ENCODE measurements around the gene TNFSF9.

Gene TNFSF9

GRCh38 chr19:6570764-6571163, 39.9 kb downstream of the TNFSF9 start:
- no peak for TF ChIP-seq SIN3A (IDR thresholded peaks at IDR 0.05; ENCODE audit: borderline replicate concordance, insufficient read depth, low read length)
- no peak for TF ChIP-seq TAF1 (IDR thresholded peaks at IDR 0.05; ENCODE audit: borderline replicate concordance, insufficient read depth, low read length)
- TF ChIP-seq REST (IDR thresholded peaks at IDR 0.05; ENCODE audit: insufficient read depth in 1 of 2, low read depth in 2 of 2, low read length in 2 of 2), result peak in 1 of 2 experiments; percentile 50; a peak in 1 of 4 replicates
- no peak for TF ChIP-seq FOXP2 (optimal IDR thresholded peaks at IDR 0.05; ENCODE audit: borderline replicate concordance, extremely low read depth, extremely low read length, insufficient read depth)

DNA sequence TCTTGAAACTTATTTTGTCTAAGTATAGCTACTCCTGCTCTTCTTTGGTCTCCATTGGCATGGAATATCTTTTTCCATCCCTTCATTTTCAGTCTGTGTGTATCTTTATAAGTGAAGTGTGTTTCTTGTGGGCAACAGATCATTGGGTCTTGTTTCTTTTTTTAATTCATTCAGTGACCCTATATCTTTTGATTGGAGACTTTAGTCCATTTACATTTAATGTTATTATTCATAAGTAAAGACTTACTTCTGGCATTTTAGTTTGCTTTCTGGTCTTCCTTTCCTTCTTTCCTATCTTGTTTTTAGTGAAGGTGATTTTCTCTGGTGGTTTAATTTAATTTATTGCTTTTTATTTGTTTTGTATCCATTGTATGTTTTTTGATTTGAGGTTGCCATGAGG, 40.3 kb downstream of the TNFSF9 start:
- TF ChIP-seq POLR2AphosphoS5 (IDR thresholded peaks at IDR 0.05; ENCODE audit: low read depth, low read length), result no peak

DNA sequence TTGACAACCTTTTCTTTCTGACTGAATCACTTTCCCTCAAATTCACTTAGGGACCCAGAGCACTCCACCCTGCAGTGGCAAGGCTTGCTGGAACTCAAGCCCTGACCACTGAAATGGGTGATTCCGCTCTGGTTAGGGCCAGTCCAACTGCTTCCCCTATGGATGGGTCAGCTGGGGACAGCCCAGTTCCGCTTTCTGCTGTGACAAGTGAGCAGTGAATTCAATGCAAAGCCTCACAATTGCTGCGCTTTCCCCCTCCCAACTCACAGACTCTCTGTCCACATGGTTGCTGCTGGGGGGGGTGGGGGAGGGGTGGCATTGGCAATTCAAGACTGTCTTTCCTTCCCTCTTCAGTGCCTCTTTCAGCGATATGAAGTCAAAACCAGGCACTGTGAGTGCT, 41.4 kb downstream of the TNFSF9 start:
- TF ChIP-seq POLR2AphosphoS5 (IDR thresholded peaks at IDR 0.05; ENCODE audit: low read depth, low read length), result no peak
- TF ChIP-seq TAF1 (IDR thresholded peaks at IDR 0.05; ENCODE audit: borderline replicate concordance, insufficient read depth, low read length), result no peak
- no peak for TF ChIP-seq FOXP2 (optimal IDR thresholded peaks at IDR 0.05; ENCODE audit: borderline replicate concordance, extremely low read depth, extremely low read length, insufficient read depth)
- no peak for TF ChIP-seq SIN3A (IDR thresholded peaks at IDR 0.05; ENCODE audit: borderline replicate concordance, insufficient read depth, low read length)
- TF ChIP-seq REST (IDR thresholded peaks at IDR 0.05; ENCODE audit: insufficient read depth in 1 of 2, low read depth in 2 of 2, low read length in 2 of 2), result no peak

GRCh38 chr19:6573350-6573749, 42.5 kb downstream of the TNFSF9 start:
- TF ChIP-seq POLR2AphosphoS5 (IDR thresholded peaks at IDR 0.05; ENCODE audit: low read depth, low read length) (no peak), SIN3A (IDR thresholded peaks at IDR 0.05; ENCODE audit: borderline replicate concordance, insufficient read depth, low read length) (no peak), TAF1 (IDR thresholded peaks at IDR 0.05; ENCODE audit: borderline replicate concordance, insufficient read depth, low read length) (no peak), FOXP2 (optimal IDR thresholded peaks at IDR 0.05; ENCODE audit: borderline replicate concordance, extremely low read depth, extremely low read length, insufficient read depth) (no peak), REST (IDR thresholded peaks at IDR 0.05; ENCODE audit: insufficient read depth in 1 of 2, low read depth in 2 of 2, low read length in 2 of 2) (no peak)

- TF ChIP-seq REST (IDR thresholded peaks at IDR 0.05; ENCODE audit: insufficient read depth in 1 of 2, low read depth in 2 of 2, low read length in 2 of 2) (no peak), POLR2AphosphoS5 (IDR thresholded peaks at IDR 0.05; ENCODE audit: low read depth, low read length) (no peak), TAF1 (IDR thresholded peaks at IDR 0.05; ENCODE audit: borderline replicate concordance, insufficient read depth, low read length) (no peak), SIN3A (IDR thresholded peaks at IDR 0.05; ENCODE audit: borderline replicate concordance, insufficient read depth, low read length) (no peak), FOXP2 (optimal IDR thresholded peaks at IDR 0.05; ENCODE audit: borderline replicate concordance, extremely low read depth, extremely low read length, insufficient read depth) (no peak)
Measured at GRCh38 chr19:6576869-6577475, 46.1 kb downstream of the TNFSF9 start.
